Suprapubic skin (tissue), 4 donors: Measurements from ENCODE around the gene AGPS. TPM values are rescaled to one million over a fixed set of nuclear protein-coding genes. Genes with fewer than 3 reads are reported as not detected.

Experiments
- DNase-seq, 2 donors: peaks; one replicate each; pipeline ENCODE4 v3.0.0-alpha.2; 2019; ENCODE audit warnings: low spot score in 2 of 2
- H3K27ac ChIP-seq: fragments of 200-600 bp; sonication (generic); one replicate; pipeline ENCODE4 v1.5.1; 2019
- H3K27me3 ChIP-seq: fragments of 200-600 bp; sonication (generic); one replicate; pipeline ENCODE4 v1.5.1; 2019
- H3K36me3 ChIP-seq: fragments of 200-600 bp; sonication (generic); one replicate; pipeline ENCODE4 v1.5.1; 2019
- H3K4me1 ChIP-seq: fragments of 200-600 bp; sonication (generic); one replicate; pipeline ENCODE4 v1.5.1; 2019
- H3K4me3 ChIP-seq: fragments of 200-600 bp; sonication (generic); one replicate; pipeline ENCODE4 v1.5.1; 2019; ENCODE audit warnings: mild to moderate bottlenecking
- H3K9me3 ChIP-seq: fragments of 200-600 bp; sonication (generic); one replicate; pipeline ENCODE4 v1.5.1; 2019
- CTCF ChIP-seq, 2 donors: fragments of 200-600 bp in 1 of 2; fragments of 450-650 bp in 1 of 2; sonication (generic) in 1 of 2; IDR thresholded peaks; one replicate each; pipeline ENCODE4 v1.5.1; 2016 to 2019; ENCODE audit warnings: antibody characterized with exemption in 2 of 2, mild to moderate bottlenecking in 1 of 2, moderate library complexity in 1 of 2
- EP300 ChIP-seq: sonication (generic); formaldehyde crosslinking; IDR thresholded peaks from one replicate; pipeline ENCODE4 v1.6.1; 2017; ENCODE audit warnings: antibody characterized with exemption
- POLR2A ChIP-seq, 2 donors: fragments of 450-650 bp; IDR thresholded peaks; one replicate each; pipeline ENCODE4 v1.6.1; 2017; ENCODE audit warnings: antibody characterized with exemption in 2 of 2, mild to moderate bottlenecking in 2 of 2, moderate library complexity in 2 of 2
- POLR2AphosphoS5 ChIP-seq, 3 donors: sonication (generic); formaldehyde crosslinking; IDR thresholded peaks; one replicate each; pipeline ENCODE4 v1.6.1; 2017; ENCODE audit warnings: antibody characterized with exemption in 3 of 3
- WGBS: methylation state at CpG from one replicate; pipeline ENCODE4 v1.1.5; 2018; 5-methylcytosine and 5-hydroxymethylcytosine counted together
- total RNA-seq, 4 donors: library from RNA; depleted of rRNA; stranded (reverse); fragments of >200 nt; gene quantifications; one replicate each; pipeline ENCODE4 v1.1.0, GENCODE V29; 2016

The AGPS gene
- total RNA-seq, 4 donors from 2014 or later = 10.9 to 19.4 (median 13.9) TPM

GRCh38 chr2:177585234-177585863, 192.8 kb downstream of the AGPS start:
- DNase-seq = no peak
- TF ChIP-seq POLR2A (IDR thresholded peaks at IDR 0.05) = no peak
- no peak for TF ChIP-seq EP300
- TF ChIP-seq CTCF (IDR thresholded peaks at IDR 0.05) = no peak
- no peak for TF ChIP-seq POLR2AphosphoS5 (IDR thresholded peaks at IDR 0.05)

GRCh38 chr2:177586154-177586553, 193.6 kb downstream of the AGPS start:
- H3K9me3 ChIP-seq = no peaks in the 10 kb centered on the region
- no peaks in the 10 kb centered on the region for H3K27me3 ChIP-seq
- TF ChIP-seq POLR2AphosphoS5 (IDR thresholded peaks at IDR 0.05) (no peak), POLR2A (IDR thresholded peaks at IDR 0.05) (no peak), EP300 (no peak), CTCF (IDR thresholded peaks at IDR 0.05) (no peak)
- no peak overlapping the region for H3K27ac ChIP-seq
- no peak for DNase-seq
- no peak overlapping the region for H3K4me3 ChIP-seq
- H3K36me3 ChIP-seq = no peaks in the 10 kb centered on the region
- 83% methylated on average over 1 of the region's 1 CpG for WGBS
- H3K4me1 ChIP-seq = no peaks in the 10 kb centered on the region

More at GRCh38 chr2:177585234-177585863, 192.8 kb downstream of the AGPS start:
- H3K36me3 ChIP-seq = no peaks in the 10 kb centered on the region
- H3K27me3 ChIP-seq = no peaks in the 10 kb centered on the region
- no peak overlapping the region for H3K27ac ChIP-seq
- no peaks in the 10 kb centered on the region for H3K4me1 ChIP-seq
- no peak overlapping the region for H3K4me3 ChIP-seq
- 52% methylated on average over 5 of the region's 5 CpGs for WGBS
- H3K9me3 ChIP-seq = no peaks in the 10 kb centered on the region

GRCh38 chr2:177587371-177587770, 194.8 kb downstream of the AGPS start:
- Histone ChIP-seq H3K4me3 (no peak overlapping the region), H3K36me3 (no peaks in the 10 kb centered on the region), H3K9me3 (no peaks in the 10 kb centered on the region), H3K27me3 (no peaks in the 10 kb centered on the region), H3K4me1 (no peaks in the 10 kb centered on the region), H3K27ac (no peak overlapping the region)
- DNase-seq = no peak
- 84% methylated on average over 1 of the region's 1 CpG for WGBS
- no peak for TF ChIP-seq EP300
- no peak for TF ChIP-seq POLR2A (IDR thresholded peaks at IDR 0.05)
- no peak for TF ChIP-seq CTCF (IDR thresholded peaks at IDR 0.05)
- no peak for TF ChIP-seq POLR2AphosphoS5 (IDR thresholded peaks at IDR 0.05)

GRCh38 chr2:177588671-177589070, 196.1 kb downstream of the AGPS start:
- Histone ChIP-seq H3K36me3 (no peaks in the 10 kb centered on the region), H3K27ac (no peak overlapping the region), H3K27me3 (no peaks in the 10 kb centered on the region), H3K4me3 (no peak overlapping the region), H3K4me1 (no peaks in the 10 kb centered on the region), H3K9me3 (no peaks in the 10 kb centered on the region)
- DNase-seq = no peak
- TF ChIP-seq POLR2AphosphoS5 (IDR thresholded peaks at IDR 0.05) (no peak), EP300 (no peak), CTCF (IDR thresholded peaks at IDR 0.05) (no peak), POLR2A (IDR thresholded peaks at IDR 0.05) (no peak)
- WGBS = 64% methylated on average over 3 of the region's 3 CpGs

- no peak for DNase-seq
- H3K36me3 ChIP-seq = no peaks in the 10 kb centered on the region
- no peaks in the 10 kb centered on the region for H3K9me3 ChIP-seq
- H3K27me3 ChIP-seq = no peaks in the 10 kb centered on the region
- no peak overlapping the region for H3K4me3 ChIP-seq
- no peak for TF ChIP-seq CTCF (IDR thresholded peaks at IDR 0.05)
- no peak for TF ChIP-seq EP300
- no peak for TF ChIP-seq POLR2AphosphoS5 (IDR thresholded peaks at IDR 0.05)
- no peak for TF ChIP-seq POLR2A (IDR thresholded peaks at IDR 0.05)
- WGBS = 94% methylated on average over 1 of the region's 1 CpG
- no peaks in the 10 kb centered on the region for H3K4me1 ChIP-seq
- H3K27ac ChIP-seq = no peak overlapping the region
Observed at GRCh38 chr2:177589186-177589585, 196.6 kb downstream of the AGPS start.
